Measurements from ENCODE around the gene MLH1.

GRCh38 chr3:37053337-37053736 lies 60.0 kb downstream of the MLH1 start:
- no peak for TF ChIP-seq POLR2A (IDR thresholded peaks at IDR 0.05)
- no peak for TF ChIP-seq CTCF (IDR thresholded peaks at IDR 0.05 in 8 of 11, conservative IDR thresholded peaks at IDR 0.05 in 3 of 11)
- TF ChIP-seq POLR2AphosphoS5 (IDR thresholded peaks at IDR 0.05) = no peak

All from spleen (tissue), 7 donors.